HG03432 (cell line): ENCODE measurements around the gene PKHD1.
A peak's percentile ranks its signal among the peaks of the same experiment; 100 is the strongest.

ENCODE experiments used
- ATAC-seq: cut with Tn5 transposase; IDR thresholded peaks from one replicate; pipeline ENCODE4 v1.9.1; 2021; ENCODE audit warnings: mild to moderate bottlenecking, moderate library complexity; ENCODE audit not compliant: unreplicated experiment

Gene PKHD1

GRCh38 chr6:52108128-52108527 lies 20.7 kb upstream of the PKHD1 start:
- ATAC-seq, result no peak

DNA sequence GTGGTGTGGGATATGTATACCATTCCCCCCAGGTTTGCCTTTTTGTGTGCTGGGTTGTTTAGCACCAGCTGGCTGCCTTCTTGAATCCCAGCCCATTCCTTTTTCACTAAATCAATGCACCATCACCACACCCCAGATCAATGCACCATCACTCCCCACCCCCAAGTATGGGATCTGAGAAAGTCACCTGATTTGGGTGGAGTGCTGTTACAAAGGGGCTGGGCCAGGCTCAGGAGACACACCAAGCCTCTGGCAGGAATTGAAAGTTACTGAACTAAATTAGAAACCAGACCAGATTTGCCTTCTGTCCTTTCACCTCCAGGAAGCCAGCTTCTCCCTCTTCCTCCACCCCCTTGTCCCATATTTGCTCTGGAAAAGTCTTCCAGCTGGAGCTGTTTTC lies 19.6 kb upstream of the PKHD1 start:
- no peak for ATAC-seq

DNA sequence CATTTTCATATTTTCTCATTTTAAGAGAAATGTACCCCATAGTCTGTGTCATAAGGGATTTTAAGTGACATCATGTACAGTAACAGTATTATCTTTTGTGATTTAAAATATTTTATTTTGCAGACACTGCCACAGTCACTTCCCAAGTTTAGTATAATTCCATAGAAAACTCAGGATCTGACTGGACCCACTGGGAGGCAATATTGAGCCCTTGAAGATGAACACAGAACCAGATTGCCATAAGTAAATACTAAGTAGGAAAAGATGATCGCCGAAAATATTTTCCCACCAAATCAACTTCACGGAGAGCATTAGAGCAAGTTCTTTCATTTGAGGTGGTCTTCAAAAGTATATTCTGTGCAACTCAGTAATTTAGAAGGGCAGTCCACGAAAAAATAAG lies 17.6 kb upstream of the PKHD1 start:
- no peak for ATAC-seq

GRCh38 chr6:52103623-52104022 lies 16.2 kb upstream of the PKHD1 start:
- no peak for ATAC-seq

DNA sequence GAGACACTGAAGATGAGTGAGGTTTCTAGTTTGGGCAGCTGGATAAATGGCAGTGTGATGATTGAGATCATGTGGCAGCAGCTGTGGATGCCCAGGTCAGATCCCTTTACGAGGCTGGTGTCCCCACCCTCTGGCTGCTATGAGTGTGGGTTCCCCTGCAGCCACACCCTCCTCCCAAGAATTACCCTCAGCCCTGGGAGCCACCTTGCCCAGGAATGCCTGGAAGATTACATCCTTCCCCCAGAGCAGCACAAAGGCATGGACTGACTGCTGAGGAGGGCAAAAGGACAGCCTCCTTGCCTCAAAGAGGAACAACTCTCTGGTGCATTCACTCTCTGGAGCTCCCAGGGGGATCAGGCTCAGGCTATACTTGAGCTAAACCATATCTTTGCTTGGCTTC lies 15.0 kb upstream of the PKHD1 start:
- ATAC-seq, result no peak

- ATAC-seq, result no peak
These were observed 11.3 kb upstream of the PKHD1 start for GRCh38 chr6:52098721-52099120.

DNA sequence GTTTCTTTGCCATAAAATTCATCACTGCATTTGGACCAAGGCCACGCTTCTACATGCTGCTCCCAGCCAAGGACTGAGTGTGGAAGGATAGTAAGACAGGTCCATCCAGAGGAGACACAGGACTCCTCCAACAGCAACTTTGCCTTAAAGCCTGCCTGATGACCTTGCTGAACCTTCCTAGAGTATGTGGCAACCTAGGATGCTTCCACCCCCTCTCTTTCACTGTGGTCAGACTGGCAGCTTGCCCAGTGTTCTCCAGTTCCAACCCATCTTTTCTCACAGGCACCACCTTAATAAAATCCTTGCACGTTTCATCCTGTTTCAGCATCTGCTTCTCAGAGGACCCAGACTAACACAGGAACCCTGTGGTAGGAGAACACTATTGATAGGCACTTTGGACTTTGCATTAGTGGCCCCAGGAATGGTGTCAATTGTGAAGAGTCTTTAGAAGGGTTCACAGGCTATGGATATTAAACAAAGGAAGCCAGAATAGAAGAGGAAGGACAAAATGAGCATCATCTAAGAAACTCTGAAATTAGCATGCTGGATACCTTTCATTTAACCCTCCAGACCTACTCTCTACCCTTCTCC lies 2.4 kb upstream of the PKHD1 start:
- no peak for ATAC-seq

DNA sequence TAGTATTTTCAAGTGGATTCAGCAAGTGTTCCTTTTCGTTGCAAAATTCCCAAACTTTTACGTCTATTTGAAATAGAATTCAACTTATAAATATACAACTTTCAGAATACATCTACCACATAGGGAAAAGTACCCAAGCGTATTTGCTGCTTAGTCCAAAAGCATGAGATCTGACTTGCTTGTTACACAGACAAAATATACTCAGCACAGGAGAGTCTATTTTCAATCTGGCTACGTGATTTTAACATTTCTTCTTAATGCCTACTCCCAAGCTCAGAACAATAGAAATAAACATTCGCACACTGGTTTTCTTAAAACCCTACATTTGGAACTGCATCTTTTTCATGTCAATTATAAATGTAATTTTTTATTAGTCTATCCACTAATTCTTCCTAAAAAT lies 672 bp downstream of the PKHD1 start:
- ATAC-seq, result no peak

DNA sequence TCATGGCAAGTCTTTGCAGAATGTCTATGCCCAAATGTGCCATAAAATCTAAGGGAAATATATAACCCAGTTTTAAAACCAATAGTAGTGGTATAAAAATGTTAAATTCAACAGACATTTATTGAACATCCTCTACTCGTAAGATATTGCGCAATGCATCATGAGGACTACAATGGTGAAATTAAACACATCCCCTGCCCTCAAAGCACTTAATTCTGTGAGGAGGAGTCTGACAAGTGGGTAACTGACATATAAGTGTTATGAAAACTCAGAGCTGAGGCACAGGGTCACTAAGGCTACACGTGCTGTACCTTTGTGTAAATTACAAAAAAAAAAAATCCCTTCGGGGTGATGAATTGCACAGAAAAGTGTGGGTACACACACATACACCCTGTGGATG lies 6.2 kb downstream of the PKHD1 start:
- no peak for ATAC-seq

DNA sequence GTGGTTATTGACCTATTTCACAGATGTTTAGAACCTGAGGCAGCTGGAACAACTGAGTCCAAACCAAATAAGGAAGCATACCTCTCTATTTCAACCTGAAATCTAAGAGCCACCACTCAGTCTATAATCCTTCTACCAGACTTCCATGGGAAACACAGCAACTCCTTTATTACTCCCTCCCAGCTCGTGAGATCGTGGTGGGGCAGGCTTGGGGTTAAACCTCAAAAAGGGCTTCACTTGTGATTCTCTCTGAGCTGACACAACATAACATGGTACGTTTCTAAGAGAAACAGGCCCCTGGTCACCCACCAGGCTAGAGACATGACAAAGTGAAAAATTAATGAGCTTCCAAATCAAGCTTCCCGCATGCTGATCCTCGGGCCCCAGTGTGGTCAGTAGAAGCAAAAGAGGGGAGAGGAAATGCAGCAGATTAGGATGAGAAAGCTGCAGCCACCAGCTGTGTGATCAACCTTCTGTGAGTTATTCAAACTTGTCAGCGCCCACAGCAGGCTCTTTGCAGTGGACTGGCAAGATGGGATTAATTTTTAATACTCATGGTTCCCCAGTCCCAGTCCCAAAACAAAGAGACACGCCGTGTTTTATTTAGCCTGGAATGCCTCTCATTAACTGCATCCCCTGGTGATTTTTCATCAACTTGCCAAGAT lies 9.3 kb downstream of the PKHD1 start:
- ATAC-seq, result no peak

GRCh38 chr6:52077180-52077884 lies 10.1 kb downstream of the PKHD1 start:
- ATAC-seq, result no peak

DNA sequence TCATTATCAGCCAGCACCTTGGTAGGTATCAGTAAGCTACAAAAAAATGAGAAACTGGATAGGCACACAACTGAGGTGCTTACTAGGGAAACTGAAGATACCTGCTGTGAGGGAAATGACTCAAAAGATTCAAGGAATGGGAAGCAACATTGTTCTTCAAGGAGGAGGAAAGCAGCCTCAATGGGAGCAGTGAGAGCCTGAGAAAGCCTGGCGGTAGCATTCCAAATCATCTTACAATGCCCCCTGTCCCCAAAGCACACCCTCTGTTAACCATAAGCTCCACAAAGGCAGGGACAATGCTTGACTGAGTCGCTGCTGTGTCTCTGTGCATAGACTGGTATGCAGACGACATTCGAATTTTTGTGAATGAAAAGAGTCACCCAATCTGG lies 10.6 kb downstream of the PKHD1 start:
- ATAC-seq, result no peak

- ATAC-seq, result no peak
These were observed 12.7 kb downstream of the PKHD1 start for GRCh38 chr6:52074716-52075115.

DNA sequence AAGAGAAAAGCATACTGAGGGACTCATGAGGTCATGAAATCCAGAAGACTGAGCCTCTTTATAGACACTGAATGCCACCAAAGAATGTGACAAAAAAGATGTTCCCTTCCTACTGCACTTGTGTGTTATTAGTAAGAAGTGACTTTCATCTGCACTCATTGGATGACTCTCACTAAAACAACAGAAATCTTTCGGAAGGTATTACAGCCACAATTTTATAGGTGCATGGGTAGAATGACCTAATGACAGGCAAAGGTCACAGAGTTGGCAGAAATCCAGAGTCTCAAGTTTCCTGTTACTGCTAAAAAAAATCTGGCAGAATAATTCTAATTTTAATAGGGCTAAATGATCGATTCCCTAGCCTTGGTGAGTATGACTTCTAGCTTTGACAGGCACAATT lies 13.3 kb downstream of the PKHD1 start:
- ATAC-seq, result no peak

GRCh38 chr6:52065621-52066020 lies 21.8 kb downstream of the PKHD1 start:
- no peak for ATAC-seq

- peak; percentile 99 for ATAC-seq
These were observed 23.6 kb downstream of the PKHD1 start for GRCh38 chr6:52063584-52064344.

DNA sequence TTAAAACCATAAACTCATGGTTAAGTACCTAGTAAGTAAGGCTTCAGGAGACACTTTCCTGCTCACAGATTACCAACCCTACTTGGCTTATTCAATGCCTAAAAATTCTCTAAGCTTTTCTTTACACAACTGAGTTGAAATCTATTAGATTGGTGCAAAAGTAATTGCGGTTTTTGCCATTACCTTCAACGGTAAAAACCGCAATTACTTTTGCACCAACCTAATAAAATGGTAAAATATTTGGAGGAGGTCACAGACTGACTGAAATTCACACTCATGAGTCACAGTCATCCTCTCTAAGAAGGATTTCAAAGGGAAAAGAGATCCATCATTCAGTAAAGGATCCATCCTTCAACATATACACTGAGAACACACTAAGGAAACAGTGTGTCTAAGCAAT lies 25.9 kb downstream of the PKHD1 start:
- no peak for ATAC-seq

GRCh38 chr6:52059821-52060220 lies 27.6 kb downstream of the PKHD1 start:
- ATAC-seq, result no peak

GRCh38 chr6:52055451-52055850 lies 32.0 kb downstream of the PKHD1 start:
- no peak for ATAC-seq

- ATAC-seq, result no peak
These were observed 34.2 kb downstream of the PKHD1 start for GRCh38 chr6:52053038-52053695.

DNA sequence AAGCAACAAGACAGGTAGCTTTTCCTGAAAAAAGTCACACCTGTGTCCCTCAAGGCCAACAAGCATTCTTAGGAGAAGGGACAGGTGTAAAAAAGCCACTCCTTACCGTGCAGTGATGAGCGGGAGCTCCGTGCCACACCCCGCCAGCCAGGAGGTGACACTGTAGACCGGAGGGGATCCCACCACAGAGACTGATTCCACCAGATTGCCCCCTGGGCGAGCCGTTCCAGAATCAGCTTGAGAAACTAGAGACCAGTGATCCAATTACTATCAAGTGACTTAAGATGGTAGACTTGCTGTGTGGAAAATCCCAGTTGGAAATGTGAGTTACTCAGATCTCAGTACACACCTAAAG lies 37.4 kb downstream of the PKHD1 start:
- ATAC-seq, result no peak
